Fibroblast of peridontal ligament (primary cell): Measurements from ENCODE around the gene PHAX.
"Not testable (repeated sequence)": the region's sequence is repeated elsewhere in the genome, so short reads cannot be mapped to it uniquely, and the experiment has no call there.

Experiments
- DNase-seq: peaks from one replicate; pipeline ENCODE4 v3.0.0-alpha.2; 2010; ENCODE audit errors: extremely low read depth

PHAX gene

GRCh38 chr5:126656401-126657007 is 55.8 kb downstream of the PHAX start:
- DNase-seq: peak; percentile 74

DNA sequence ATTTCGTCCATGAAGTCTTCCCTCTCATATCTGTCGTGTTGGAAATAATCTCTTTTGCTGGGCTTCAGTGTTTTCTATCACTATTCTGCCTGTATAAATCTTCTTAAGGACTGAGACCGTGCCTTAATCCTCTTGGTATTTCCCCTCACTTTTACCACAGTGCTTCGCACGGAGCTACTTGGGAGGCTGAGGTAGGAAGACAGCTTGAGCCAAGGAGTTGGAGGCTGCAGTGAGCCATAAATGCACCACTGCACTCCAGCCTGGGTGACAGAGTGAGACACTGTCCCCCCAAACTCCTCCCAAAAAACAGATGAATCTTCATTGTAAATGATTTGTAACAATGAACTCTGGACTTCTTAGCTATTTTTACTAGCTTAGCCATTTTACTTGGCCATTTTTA is 57.8 kb downstream of the PHAX start:
- no peak for DNase-seq

- DNase-seq: no peak
Observed at GRCh38 chr5:126659805-126660482, 59.2 kb downstream of the PHAX start.

GRCh38 chr5:126664586-126664985 is 63.8 kb downstream of the PHAX start:
- DNase-seq: no peak

DNA sequence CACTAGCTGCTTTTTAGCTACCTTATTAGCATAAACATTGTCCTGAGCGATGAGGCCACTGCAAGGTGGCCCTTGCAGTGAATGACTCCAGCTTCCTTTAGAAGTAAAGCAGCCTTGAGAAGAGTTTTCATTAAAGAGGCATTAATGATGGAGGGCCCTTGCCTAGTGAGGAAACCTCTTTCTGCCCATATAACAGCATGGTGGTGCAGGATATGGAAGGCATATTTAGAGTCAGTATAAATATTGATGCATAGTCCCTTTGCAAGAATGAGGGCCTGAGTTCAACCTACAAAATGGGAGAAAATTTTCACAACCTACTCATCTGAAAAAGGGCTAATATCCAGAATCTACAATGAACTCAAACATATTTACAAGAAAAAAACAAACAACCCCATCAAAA is 69.4 kb downstream of the PHAX start:
- not testable (repeated sequence) for DNase-seq

GRCh38 chr5:126671681-126672080 is 70.9 kb downstream of the PHAX start:
- not testable (repeated sequence) for DNase-seq

DNA sequence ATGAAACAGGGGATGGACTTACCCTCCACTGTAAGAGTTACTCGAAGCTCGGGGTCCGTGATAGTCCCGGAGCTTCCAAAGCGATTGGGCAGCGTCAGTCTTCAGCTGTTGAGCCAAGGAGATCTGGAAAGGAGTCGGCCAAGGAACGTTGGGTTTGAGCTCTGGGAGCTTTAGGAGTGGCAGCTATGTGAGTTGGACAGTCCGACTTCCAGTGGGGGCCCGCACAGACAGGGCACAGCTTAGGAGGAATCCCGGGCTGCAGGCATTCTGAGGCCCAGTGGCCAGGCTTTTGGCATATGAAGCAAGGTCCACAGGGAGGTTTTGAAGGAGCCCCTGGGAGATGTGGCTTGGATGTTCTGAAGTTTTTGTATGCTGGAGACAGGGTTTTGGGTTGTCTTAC is 72.7 kb downstream of the PHAX start:
- DNase-seq: no peak

DNA sequence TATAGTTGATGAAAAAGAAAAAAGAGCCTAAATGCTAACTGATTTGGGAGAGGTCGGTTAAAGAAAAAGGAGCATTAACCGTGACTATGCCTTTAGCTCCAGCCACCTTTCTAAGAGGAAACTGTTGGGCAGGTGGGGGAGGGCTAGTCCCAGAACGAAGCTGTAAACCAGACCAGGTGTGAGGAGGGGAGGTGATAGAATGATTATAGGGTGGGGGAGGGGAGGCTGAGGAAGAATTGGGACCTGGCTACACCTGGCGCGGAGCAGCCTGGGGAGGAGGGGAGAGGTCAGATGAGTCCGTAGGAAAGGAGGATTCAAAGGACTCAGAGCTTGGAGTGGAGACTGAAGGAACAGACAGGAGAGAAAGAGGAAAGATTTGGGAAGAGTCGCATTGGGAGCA is 73.4 kb downstream of the PHAX start:
- DNase-seq: no peak

- DNase-seq: no peak
Observed at GRCh38 chr5:126675338-126675737, 74.6 kb downstream of the PHAX start.

- DNase-seq: peak; percentile 69
Observed at GRCh38 chr5:126676195-126676624, 75.5 kb downstream of the PHAX start.
